Stimulated activated memory B cell treated with anti-CD40 and anti-IgM and Interleukin-4, amounts not matched to agents 10 μg/mL and 1 μg/mL and 100 μg/mL, for 72 hours (primary cell): ENCODE results near the gene MCF2L.
A peak's percentile ranks its signal among the peaks of the same experiment; 100 is the strongest.

Experiments
- ATAC-seq: fragments of 150-1000 bp; cut with Tn5 transposase; 2 replicates; pipeline ENCODE4 v1.10.0; 2021
- H3K27ac Mint-ChIP-seq: one replicate; pipeline ENCODE4 v1.8.0; 2022; ENCODE audit warnings: mild to moderate bottlenecking, mixed read lengths
- H3K27me3 Mint-ChIP-seq: one replicate; pipeline ENCODE4 v1.8.0; 2022; ENCODE audit warnings: mixed read lengths
- H3K36me3 Mint-ChIP-seq: one replicate; pipeline ENCODE4 v1.8.0; 2022; ENCODE audit warnings: mixed read lengths
- H3K4me1 Mint-ChIP-seq: one replicate; pipeline ENCODE4 v1.8.0; 2022; ENCODE audit warnings: mixed read lengths
- H3K4me3 Mint-ChIP-seq: one replicate; pipeline ENCODE4 v1.8.0; 2022; ENCODE audit warnings: mild to moderate bottlenecking, moderate library complexity, mixed read lengths
- H3K9me3 Mint-ChIP-seq: one replicate; pipeline ENCODE4 v1.8.0; 2022; ENCODE audit warnings: mixed read lengths

The MCF2L gene

DNA sequence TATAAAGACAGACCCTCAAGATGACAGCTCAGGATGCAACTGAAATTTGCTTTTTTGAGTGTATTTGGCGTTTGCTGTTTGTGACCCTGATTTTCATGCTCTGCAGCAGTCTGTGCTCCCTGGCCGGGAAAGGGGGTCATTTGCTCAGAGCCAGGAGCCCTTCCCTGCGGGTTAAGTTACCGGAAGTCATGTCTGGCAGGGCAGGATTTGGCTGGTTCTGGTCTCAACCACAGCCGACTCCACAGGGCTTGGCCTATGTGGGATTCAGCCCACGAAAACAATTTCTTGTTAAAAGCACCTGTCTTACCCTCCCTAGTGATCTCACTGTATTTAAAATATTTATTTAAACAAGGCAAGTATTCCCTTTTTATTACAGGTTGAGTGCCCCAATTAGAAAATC lies 22.6 kb downstream of the MCF2L start:
- H3K4me1 Mint-ChIP-seq = no peaks in the 10 kb centered on the region
- no peak overlapping the region for H3K27ac Mint-ChIP-seq
- peaks cover 16% of the 10 kb centered on the region for H3K27me3 Mint-ChIP-seq
- H3K9me3 Mint-ChIP-seq = peaks cover 3% of the 10 kb centered on the region
- ATAC-seq = no peak
- H3K36me3 Mint-ChIP-seq = peaks cover 5% of the 10 kb centered on the region
- H3K4me3 Mint-ChIP-seq = no peak overlapping the region

GRCh38 chr13:112992931-112993680 lies 24.1 kb downstream of the MCF2L start:
- no peak for ATAC-seq
- Mint-ChIP-seq H3K27ac (no peak overlapping the region), H3K9me3 (peaks cover 3% of the 10 kb centered on the region), H3K36me3 (peaks cover 5% of the 10 kb centered on the region), H3K4me3 (no peak overlapping the region), H3K4me1 (no peaks in the 10 kb centered on the region), H3K27me3 (peaks cover 16% of the 10 kb centered on the region)

DNA sequence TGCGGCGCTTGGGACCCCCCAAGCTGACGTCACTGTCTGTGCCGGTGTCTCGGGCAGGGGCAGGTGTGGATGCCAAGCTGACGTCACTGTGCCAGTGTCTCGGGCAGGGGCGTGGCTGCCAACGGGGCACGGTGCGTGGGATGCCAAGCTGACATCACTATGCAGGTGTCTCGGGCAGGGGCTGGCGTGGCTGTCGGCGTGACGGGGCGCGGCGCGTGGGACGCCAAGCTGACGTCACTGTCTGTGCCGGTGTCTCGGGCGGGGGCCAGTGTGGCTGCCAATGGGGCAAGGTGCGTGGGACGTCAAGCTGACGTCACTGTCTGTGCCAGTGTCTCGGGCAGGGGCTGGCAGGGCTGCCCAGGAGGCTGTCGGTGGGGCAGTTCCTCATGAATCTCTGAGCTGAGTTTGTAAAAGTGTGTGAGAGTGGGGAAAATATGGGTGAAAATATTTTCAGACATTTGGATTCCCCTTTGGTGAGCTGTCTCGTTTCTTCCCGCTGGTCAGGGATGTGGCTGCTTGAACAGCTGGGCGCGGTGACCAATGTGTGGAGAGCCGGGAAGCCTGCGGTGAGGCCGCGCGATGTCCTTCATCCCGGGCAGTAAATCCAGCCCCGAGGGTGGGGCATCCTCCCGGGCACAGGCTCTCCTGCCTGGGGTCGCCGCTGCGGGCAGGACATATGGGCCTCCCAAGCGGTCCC lies 25.2 kb downstream of the MCF2L start:
- H3K4me3 Mint-ChIP-seq = no peak overlapping the region
- peaks cover 5% of the 10 kb centered on the region for H3K36me3 Mint-ChIP-seq
- no peak overlapping the region for H3K27ac Mint-ChIP-seq
- H3K27me3 Mint-ChIP-seq = peaks cover 19% of the 10 kb centered on the region
- no peaks in the 10 kb centered on the region for H3K4me1 Mint-ChIP-seq
- ATAC-seq = no peak
- peaks cover 3% of the 10 kb centered on the region for H3K9me3 Mint-ChIP-seq

- Mint-ChIP-seq H3K27ac (no peak overlapping the region), H3K27me3 (peaks cover 25% of the 10 kb centered on the region), H3K36me3 (no peaks in the 10 kb centered on the region), H3K9me3 (peaks cover 3% of the 10 kb centered on the region), H3K4me1 (peaks cover under 1% of the 10 kb centered on the region), H3K4me3 (no peak overlapping the region)
- no peak for ATAC-seq
Measured at GRCh38 chr13:112994781-112995355, 25.9 kb downstream of the MCF2L start.

- H3K27ac Mint-ChIP-seq = no peak overlapping the region
- no peak overlapping the region for H3K4me3 Mint-ChIP-seq
- no peaks in the 10 kb centered on the region for H3K36me3 Mint-ChIP-seq
Measured at GRCh38 chr13:112995395-112996191, 26.6 kb downstream of the MCF2L start.

DNA sequence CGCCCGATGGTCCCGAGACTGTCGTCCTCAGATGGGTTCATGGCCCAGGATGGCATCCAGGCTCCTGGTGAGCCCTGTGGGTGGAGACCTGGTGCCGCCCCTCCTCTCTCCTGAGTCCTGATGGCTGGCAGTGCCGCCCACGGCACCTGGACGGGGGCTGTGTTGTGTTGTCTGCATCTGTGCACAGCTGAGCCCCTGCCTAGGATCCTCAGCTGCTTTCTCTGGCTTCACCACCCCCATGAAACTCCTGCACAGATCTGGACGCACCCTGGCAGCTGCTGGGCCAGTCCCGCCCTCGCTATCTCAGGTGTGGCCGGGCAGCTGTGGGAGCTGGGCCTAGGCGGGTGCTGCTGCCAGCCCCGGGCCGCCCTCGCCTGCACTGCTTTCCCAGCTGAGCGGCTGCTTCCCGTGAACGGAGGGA lies 27.7 kb downstream of the MCF2L start:
- Mint-ChIP-seq H3K4me1 (peaks cover 12% of the 10 kb centered on the region), H3K9me3 (no peaks in the 10 kb centered on the region), H3K27ac (no peak overlapping the region), H3K4me3 (no peak overlapping the region), H3K36me3 (no peaks in the 10 kb centered on the region), H3K27me3 (peaks cover 43% of the 10 kb centered on the region)
- no peak for ATAC-seq

More at GRCh38 chr13:112995395-112996191, 26.6 kb downstream of the MCF2L start:
- Mint-ChIP-seq H3K27me3 (peaks cover 33% of the 10 kb centered on the region), H3K9me3 (no peaks in the 10 kb centered on the region), H3K4me1 (peaks cover 6% of the 10 kb centered on the region)
- ATAC-seq = no peak

DNA sequence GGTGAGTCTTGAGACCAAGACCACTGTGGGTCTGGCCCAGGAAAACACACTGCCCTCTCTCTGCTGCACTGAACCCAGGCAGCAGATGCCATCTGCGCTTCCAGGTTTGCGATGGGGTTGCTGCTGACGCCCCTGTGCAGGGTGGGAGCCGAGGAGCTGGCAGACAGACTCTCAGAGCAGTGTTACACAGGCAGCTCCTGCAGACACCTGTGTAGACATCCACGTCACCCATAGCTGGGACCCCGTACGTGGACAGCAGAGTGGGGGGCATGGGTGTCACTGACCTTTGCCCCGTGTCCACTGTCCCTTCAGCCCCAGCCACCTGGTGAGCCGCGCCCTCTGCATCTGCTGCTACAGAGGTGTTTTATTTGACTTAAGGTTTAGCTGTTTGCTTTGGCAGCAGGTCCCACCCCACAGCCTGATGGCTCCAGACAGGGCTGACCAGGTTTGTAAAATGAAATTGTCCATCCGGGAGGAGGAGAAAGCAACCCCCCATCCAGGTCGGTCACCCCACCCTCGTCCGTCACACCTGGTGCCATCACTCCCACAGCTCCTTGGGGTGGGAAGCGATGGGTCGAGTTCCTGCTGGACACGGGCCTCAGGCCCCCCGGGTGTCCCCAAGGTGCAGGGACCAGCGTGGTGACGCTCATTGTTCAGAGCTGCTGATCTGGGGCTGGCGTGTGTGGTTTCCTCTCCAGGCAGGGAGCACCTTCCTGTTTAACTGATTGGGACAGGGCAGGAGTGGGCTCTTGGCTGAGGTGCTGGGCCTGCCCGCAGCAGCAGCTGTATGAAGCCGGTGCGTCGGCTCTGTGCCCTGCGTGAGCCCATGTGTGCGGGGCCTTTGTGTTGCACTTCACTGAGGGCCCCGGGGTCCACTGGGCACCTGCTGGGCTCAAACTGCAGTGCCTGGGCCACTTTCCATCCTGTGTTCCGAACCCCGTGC lies 28.4 kb downstream of the MCF2L start:
- no peak overlapping the region for H3K27ac Mint-ChIP-seq
- no peaks in the 10 kb centered on the region for H3K36me3 Mint-ChIP-seq
- ATAC-seq = no peak
- H3K4me3 Mint-ChIP-seq = no peak overlapping the region
- H3K4me1 Mint-ChIP-seq = peaks cover 12% of the 10 kb centered on the region
- H3K9me3 Mint-ChIP-seq = no peaks in the 10 kb centered on the region
- peaks cover 37% of the 10 kb centered on the region for H3K27me3 Mint-ChIP-seq

- peaks cover 26% of the 10 kb centered on the region for H3K27me3 Mint-ChIP-seq
- peaks cover 12% of the 10 kb centered on the region for H3K4me1 Mint-ChIP-seq
- H3K36me3 Mint-ChIP-seq = no peaks in the 10 kb centered on the region
- no peaks in the 10 kb centered on the region for H3K9me3 Mint-ChIP-seq
- H3K4me3 Mint-ChIP-seq = no peak overlapping the region
- ATAC-seq = no peak
- H3K27ac Mint-ChIP-seq = no peak overlapping the region
Measured at GRCh38 chr13:112998521-112999280, 29.7 kb downstream of the MCF2L start.

GRCh38 chr13:112999414-113000177 lies 30.6 kb downstream of the MCF2L start:
- Mint-ChIP-seq H3K4me3 (no peak overlapping the region), H3K36me3 (no peaks in the 10 kb centered on the region), H3K27me3 (peaks cover 26% of the 10 kb centered on the region), H3K27ac (no peak overlapping the region), H3K4me1 (peaks cover 12% of the 10 kb centered on the region), H3K9me3 (no peaks in the 10 kb centered on the region)
- no peak for ATAC-seq

DNA sequence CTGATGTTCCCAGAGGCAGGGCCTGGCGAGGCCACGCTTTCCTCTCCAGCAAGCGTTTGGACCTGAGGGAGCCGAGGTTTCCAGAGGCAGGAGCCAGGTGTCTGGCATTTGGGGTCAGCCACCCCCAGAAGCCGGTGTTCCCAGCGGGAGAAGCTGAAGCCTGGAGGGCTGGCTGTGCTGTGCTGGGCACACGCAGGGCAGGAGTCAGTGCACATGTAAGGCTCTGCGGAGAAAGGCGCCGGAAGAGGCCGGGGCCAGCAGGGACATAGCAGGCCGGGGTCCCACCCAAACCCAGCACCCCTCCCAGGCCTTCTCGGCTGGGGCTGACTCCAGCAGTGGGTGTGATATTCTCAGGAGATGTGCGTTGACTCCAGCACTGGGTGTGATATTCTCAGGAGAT lies 31.6 kb downstream of the MCF2L start:
- no peak for ATAC-seq
- Mint-ChIP-seq H3K4me3 (no peak overlapping the region), H3K4me1 (peaks cover 12% of the 10 kb centered on the region), H3K27ac (no peak overlapping the region), H3K36me3 (no peaks in the 10 kb centered on the region), H3K27me3 (peaks cover 26% of the 10 kb centered on the region), H3K9me3 (no peaks in the 10 kb centered on the region)

DNA sequence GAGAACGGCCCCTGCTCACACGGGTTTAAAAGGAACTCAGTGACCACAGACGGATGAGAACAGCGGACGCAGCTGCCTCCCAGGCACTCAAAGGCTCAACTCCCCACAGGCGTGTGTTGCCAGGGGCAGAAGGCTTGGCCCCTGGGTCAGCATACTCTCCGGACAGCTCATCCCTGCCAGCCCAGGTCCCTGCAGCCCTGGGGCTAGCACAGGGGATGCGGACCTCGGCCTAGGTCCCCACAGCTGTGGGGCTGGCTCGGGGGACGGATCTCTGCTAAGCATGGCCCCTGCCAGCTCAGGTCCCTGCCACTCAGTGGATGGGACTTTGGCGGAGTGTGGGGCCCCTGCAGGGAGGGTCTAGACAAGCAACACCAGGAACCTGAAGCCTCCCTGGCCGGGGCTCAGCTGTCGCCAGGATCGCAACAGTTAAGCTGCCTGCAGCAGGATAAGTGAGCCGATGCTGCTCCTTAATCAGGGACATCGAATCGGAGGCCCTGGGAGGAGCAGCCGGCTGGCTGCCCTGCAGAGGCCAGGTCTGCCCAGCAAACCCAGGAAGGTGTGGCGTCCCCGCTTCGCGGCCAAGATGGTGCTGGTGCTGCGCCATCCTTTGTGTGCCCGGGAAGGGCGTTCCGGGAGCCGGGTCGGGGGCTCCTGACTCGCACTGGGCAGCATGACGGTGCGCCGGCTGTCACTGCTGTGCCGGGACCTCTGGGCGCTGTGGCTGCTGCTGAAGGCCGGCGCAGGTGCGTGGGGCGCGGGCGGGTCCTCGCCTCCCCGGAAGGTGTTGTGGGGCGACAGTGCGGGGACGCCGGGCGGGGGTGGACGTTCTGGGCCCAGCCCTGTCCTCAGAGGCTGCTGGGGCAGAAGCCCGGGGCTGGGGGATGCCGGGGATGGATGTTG lies 32.5 kb downstream of the MCF2L start:
- peak; percentile 17 for ATAC-seq
- no peaks in the 10 kb centered on the region for H3K36me3 Mint-ChIP-seq
- no peak overlapping the region for H3K4me3 Mint-ChIP-seq

DNA sequence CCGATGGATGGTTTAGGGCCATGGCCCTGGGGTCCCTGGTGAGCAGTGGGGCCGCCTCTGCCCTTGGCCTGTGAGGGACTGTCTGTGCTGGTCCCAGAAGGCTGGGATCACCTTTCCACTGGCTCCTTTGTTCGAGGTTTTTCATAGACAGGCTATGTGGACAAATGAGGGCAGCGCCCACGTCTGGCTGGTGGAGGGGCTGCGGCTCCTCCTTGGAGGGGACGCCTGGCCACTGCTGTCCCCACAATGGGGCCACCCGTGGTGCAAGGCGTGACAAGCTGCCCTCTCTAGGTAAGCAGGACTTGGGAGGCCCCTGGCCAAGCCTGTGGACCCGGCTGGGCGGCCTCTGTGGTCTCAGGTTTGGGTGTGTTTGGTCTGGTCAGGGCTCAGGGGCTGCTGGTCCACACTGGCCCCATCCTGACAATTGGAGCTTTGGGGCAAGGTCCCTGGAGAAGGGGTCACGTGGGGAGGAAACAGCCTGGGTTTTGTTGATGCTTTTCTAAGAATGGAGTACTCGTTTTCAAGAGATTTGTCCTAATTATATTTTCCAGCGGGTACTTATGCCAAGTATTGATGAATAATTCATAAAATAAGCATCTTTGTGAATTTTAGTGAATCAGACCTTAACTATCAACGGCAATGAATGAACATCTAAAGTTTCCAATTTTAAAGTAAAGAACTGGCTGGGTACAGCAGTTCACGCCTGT lies 33.3 kb downstream of the MCF2L start:
- Mint-ChIP-seq H3K36me3 (no peaks in the 10 kb centered on the region), H3K27ac (no peak overlapping the region), H3K4me3 (no peak overlapping the region), H3K9me3 (no peaks in the 10 kb centered on the region), H3K27me3 (peaks cover 26% of the 10 kb centered on the region), H3K4me1 (peaks cover 12% of the 10 kb centered on the region)
- ATAC-seq = no peak

More for the DNA sequence above, 32.5 kb downstream of the MCF2L start:
- peaks cover 26% of the 10 kb centered on the region for H3K27me3 Mint-ChIP-seq
- no peak overlapping the region for H3K27ac Mint-ChIP-seq
- H3K9me3 Mint-ChIP-seq = no peaks in the 10 kb centered on the region
- peaks cover 12% of the 10 kb centered on the region for H3K4me1 Mint-ChIP-seq
